Measurements from ENCODE around the gene SLC25A43.

DNA sequence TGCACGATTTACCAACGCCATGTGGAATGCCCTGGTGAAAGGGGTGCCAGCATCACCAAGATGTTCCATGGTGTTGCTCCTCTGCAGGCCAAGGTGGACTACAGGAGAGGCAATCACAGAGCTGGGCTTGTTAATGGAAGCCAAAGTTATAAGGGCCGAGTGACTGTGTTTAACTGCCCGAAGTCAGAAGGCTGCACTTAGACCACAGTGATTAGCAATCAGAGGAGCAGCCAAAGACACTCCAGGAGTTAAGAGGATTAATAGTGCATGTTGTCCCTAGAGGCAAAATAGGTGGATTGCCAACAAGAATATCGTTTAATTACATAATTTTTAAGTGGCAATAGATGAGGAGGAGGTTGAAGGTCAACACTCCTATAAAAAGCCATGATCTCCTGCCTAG lies 22.8 kb upstream of the SLC25A43 start:
- TF ChIP-seq, protein P1, sequence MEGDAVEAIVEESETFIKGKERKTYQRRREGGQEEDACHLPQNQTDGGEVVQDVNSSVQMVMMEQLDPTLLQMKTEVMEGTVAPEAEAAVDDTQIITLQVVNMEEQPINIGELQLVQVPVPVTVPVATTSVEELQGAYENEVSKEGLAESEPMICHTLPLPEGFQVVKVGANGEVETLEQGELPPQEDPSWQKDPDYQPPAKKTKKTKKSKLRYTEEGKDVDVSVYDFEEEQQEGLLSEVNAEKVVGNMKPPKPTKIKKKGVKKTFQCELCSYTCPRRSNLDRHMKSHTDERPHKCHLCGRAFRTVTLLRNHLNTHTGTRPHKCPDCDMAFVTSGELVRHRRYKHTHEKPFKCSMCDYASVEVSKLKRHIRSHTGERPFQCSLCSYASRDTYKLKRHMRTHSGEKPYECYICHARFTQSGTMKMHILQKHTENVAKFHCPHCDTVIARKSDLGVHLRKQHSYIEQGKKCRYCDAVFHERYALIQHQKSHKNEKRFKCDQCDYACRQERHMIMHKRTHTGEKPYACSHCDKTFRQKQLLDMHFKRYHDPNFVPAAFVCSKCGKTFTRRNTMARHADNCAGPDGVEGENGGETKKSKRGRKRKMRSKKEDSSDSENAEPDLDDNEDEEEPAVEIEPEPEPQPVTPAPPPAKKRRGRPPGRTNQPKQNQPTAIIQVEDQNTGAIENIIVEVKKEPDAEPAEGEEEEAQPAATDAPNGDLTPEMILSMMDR (conservative IDR thresholded peaks at IDR 0.05; ENCODE audit: low read length): no peak
- TF ChIP-seq EZH2phosphoT487 (IDR thresholded peaks at IDR 0.05; ENCODE audit: borderline replicate concordance): no peak
